ENCODE measurements around the gene RYK. TPM values are rescaled to one million over a fixed set of nuclear protein-coding genes. Genes with fewer than 3 reads are reported as not detected.
A peak's percentile ranks its signal among the peaks of the same experiment; 100 is the strongest.

Gene RYK
- polyA plus RNA-seq, 1 experiment: 41.3 TPM

DNA sequence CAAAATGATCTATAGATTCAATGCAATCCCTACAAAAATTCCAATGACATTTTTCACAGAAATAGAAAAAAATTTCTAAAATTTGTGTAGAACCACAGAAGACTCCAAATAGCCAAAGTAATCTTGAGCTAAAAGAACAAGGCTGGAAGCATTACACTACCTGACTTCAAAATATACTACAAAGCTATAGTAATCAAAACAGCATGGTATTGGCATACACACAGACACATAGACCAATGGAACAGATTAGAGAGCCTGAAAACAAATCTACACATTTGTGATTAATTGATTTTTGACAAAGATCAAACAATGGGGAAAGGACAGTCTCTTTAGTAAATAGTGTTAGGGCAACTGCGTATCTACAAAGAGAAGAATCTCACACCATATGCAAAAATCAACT, 45.3 kb upstream of the RYK start:
- TF ChIP-seq, protein P1, sequence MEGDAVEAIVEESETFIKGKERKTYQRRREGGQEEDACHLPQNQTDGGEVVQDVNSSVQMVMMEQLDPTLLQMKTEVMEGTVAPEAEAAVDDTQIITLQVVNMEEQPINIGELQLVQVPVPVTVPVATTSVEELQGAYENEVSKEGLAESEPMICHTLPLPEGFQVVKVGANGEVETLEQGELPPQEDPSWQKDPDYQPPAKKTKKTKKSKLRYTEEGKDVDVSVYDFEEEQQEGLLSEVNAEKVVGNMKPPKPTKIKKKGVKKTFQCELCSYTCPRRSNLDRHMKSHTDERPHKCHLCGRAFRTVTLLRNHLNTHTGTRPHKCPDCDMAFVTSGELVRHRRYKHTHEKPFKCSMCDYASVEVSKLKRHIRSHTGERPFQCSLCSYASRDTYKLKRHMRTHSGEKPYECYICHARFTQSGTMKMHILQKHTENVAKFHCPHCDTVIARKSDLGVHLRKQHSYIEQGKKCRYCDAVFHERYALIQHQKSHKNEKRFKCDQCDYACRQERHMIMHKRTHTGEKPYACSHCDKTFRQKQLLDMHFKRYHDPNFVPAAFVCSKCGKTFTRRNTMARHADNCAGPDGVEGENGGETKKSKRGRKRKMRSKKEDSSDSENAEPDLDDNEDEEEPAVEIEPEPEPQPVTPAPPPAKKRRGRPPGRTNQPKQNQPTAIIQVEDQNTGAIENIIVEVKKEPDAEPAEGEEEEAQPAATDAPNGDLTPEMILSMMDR (IDR thresholded peaks at IDR 0.05; ENCODE audit: insufficient read depth, low read depth, low read length): no peak
- no peak overlapping the region for H3K4me3 ChIP-seq (ENCODE audit: low read depth, low read length)
- DNase-seq (ENCODE audit: low read depth): no peak
- no peaks in the 10 kb centered on the region for H3K36me3 ChIP-seq (ENCODE audit: control insufficient read depth, insufficient read depth, low read length)
- CTCF ChIA-PET: interaction anchor here (3.8 kb wide), 1 partner anchor 83 kb away, joined by 28 read pairs; no protein-coding TSS in a partner anchor
- H3K27me3 ChIP-seq (ENCODE audit: control insufficient read depth, insufficient read depth, low read length): no peaks in the 10 kb centered on the region
- POLR2A ChIA-PET: no interaction called here

DNA sequence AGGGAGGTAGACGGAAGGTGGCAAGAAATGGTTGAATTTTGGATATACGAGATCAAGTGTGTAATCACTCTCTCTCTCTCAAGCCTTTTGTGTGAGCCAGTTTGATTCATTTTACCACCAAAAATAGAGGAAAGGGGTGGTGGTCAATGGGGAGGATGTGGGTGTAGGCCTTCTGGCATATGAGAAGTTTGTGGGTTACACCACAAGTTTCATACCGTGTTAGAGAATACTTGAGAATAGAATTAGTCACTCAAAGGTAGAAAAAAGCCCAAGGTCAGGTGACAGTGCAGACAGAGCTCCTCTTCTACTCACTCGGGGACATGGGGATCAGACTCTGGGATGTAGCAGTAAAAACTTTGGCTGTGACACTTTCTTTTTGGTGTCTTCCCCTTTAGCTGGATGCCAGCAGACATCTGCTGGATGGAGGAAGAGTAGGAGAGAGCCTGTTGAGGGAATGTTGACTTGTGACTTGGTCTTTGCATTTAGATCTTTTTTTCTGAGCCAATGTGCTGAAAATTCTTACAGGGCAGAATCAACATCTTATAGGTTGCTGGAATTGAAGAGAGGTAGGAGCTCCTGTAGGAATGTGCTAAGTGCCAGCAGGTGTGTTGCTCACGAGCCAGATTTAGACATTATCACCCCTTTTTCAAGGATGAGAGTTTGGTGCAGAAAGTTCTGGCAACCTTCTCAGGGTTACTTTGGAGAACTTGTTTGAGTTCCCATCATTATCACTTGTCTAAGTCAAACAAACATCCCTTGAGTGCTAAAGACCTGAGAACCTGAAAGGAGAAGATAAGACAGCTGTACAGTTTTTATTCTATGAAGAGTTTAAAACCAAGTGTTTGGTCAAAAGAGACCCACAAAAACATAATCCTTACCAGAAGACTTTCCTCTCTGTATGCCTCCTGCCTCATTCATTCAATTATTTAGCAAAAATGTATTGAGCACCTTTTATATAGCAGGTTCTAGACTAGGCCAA, 43.9 kb upstream of the RYK start:
- Histone ChIP-seq H3K27me3 (ENCODE audit: control insufficient read depth, insufficient read depth, low read length) (no peaks in the 10 kb centered on the region), H3K4me3 (ENCODE audit: low read depth, low read length) (no peak overlapping the region), H3K36me3 (ENCODE audit: control insufficient read depth, insufficient read depth, low read length) (no peaks in the 10 kb centered on the region)
- TF ChIP-seq, protein P1 (IDR thresholded peaks at IDR 0.05; ENCODE audit: insufficient read depth, low read depth, low read length): no peak
- CTCF ChIA-PET: interaction anchor here (0.9 to 3.8 kb wide), 2 partner anchors 82 to 93 kb away, joined by 3 to 28 read pairs; no protein-coding TSS in a partner anchor
- no peak for DNase-seq (ENCODE audit: low read depth)
- POLR2A ChIA-PET: no interaction called here

DNA sequence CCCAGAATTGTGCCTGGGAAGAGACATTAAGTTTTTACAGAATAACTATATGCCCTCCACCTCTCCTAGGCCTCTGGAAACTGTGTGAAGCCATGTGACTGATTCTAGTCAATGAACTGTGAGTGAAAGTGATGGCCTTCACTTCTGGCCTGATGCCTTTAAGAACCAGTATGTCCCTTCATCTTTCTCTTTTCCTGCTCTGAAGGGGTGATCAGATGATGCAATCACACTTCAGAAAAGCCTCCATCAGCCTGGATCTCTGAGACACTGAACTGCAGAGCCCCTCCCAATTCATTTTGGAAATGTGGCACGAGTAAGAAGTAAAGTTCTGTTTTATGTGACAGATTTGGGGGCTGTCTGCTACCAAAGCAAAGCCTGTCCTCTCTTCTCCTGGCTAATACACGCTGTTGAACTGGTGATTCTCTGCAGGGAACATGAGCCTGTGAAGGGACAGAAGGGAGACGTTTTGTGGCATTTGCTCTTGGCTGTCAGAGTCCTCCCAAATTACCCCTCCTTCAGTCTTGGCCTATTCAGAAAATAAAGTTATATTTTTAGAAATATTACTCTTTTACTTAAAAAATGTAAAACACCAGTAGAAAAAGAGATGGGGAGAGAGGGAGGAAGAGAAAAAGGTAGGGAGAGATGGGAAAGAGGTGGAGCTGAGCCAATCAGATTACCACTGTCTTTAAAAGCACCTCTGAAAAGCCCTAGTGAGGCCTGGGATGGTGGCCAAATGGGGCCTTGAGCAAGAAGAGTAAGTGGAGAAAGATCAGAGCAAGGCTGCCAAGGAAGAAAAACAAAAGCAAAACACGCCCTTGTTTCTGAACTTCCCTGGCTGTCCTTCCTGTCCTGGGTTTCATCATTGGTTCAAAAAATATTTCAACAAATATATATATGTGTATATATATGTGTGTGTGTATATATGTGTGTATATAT, 40.9 kb upstream of the RYK start:
- Histone ChIP-seq H3K36me3 (ENCODE audit: control insufficient read depth, insufficient read depth, low read length) (no peaks in the 10 kb centered on the region), H3K27me3 (ENCODE audit: control insufficient read depth, insufficient read depth, low read length) (no peaks in the 10 kb centered on the region), H3K4me3 (ENCODE audit: low read depth, low read length) (no peak overlapping the region)
- POLR2A ChIA-PET: no interaction called here
- TF ChIP-seq, protein P1 (IDR thresholded peaks at IDR 0.05; ENCODE audit: insufficient read depth, low read depth, low read length): no peak
- peak; percentile 69 for DNase-seq (ENCODE audit: low read depth)
- CTCF ChIA-PET: no interaction called here

DNA sequence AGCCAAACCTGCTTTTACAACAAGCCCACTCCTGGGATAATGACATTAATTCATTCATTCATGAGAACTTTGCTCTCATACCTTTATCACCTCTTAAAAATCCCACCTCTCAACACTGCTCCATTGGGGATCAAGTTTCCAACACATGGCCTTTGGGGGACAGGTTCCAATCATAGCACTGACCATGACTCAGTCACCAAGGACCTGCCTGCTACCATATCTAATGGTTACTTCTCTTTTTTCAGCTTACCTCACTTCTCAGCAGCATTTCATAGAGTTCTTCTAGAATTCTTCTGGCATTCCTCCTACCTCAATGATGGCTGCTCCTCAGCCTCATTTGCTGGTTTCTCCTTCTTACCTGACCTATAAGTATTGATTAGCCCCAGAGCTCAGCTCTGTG, 36.9 kb upstream of the RYK start:
- CTCF ChIA-PET: interaction anchor here (0.9 to 1.0 kb wide), 2 partner anchors 10 to 74 kb away, joined by 3 read pairs; no protein-coding TSS in a partner anchor
- TF ChIP-seq, protein P1 (IDR thresholded peaks at IDR 0.05; ENCODE audit: insufficient read depth, low read depth, low read length): no peak
- POLR2A ChIA-PET: no interaction called here
- Histone ChIP-seq H3K4me3 (ENCODE audit: low read depth, low read length) (no peak overlapping the region), H3K36me3 (ENCODE audit: control insufficient read depth, insufficient read depth, low read length) (no peaks in the 10 kb centered on the region), H3K27me3 (ENCODE audit: control insufficient read depth, insufficient read depth, low read length) (no peaks in the 10 kb centered on the region)
- no peak for DNase-seq (ENCODE audit: low read depth)

Measured in BJ (cell line).